GM19467 (cell line): Measurements from ENCODE around the gene MUC5AC.

Source experiments
- ATAC-seq: cut with Tn5 transposase; IDR thresholded peaks from one replicate; pipeline ENCODE4 v1.9.1; 2021; ENCODE audit warnings: mild to moderate bottlenecking, moderate library complexity; ENCODE audit not compliant: unreplicated experiment

The MUC5AC gene

GRCh38 chr11:1224111-1224490 lies 66.3 kb downstream of the MUC5AC start:
- no peak for ATAC-seq

- no peak for ATAC-seq
Observed at GRCh38 chr11:1224491-1225385, 67.0 kb downstream of the MUC5AC start.

GRCh38 chr11:1225386-1226225 lies 67.9 kb downstream of the MUC5AC start:
- no peak for ATAC-seq

DNA sequence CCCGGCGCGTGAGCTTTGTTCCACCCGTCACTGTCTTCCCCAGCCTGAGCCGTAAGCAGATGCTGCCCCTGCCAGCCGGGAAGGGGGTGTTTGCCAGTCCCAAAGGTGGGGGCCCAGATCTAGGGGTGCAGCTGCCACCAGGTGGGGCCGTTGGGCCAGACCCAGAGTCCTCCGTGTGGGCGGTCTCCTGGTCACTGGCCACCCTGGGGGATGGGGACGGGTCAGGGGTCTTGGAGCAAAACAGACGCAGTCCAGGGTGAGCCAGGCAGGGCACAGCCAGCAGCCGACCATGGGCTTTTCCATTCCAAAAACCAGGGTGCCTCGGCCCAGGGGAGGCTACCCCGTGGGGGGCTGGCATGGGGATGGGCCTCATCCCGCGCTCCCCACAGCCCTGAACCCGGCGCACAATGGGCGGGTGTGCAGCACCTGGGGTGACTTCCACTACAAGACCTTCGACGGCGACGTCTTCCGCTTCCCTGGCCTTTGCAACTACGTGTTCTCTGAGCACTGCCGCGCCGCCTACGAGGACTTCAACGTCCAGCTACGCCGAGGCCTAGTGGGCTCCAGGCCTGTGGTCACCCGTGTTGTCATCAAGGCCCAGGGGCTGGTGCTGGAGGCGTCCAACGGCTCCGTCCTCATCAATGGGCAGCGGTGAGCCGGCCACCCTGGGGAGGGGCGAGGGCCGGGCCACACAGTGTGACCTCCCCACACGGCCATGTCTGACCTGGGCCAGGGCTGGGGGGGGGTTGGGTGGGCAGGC lies 68.7 kb downstream of the MUC5AC start:
- ATAC-seq = no peak

GRCh38 chr11:1226986-1227550 lies 69.3 kb downstream of the MUC5AC start:
- no peak for ATAC-seq

GRCh38 chr11:1227551-1228100 lies 69.9 kb downstream of the MUC5AC start:
- no peak for ATAC-seq

DNA sequence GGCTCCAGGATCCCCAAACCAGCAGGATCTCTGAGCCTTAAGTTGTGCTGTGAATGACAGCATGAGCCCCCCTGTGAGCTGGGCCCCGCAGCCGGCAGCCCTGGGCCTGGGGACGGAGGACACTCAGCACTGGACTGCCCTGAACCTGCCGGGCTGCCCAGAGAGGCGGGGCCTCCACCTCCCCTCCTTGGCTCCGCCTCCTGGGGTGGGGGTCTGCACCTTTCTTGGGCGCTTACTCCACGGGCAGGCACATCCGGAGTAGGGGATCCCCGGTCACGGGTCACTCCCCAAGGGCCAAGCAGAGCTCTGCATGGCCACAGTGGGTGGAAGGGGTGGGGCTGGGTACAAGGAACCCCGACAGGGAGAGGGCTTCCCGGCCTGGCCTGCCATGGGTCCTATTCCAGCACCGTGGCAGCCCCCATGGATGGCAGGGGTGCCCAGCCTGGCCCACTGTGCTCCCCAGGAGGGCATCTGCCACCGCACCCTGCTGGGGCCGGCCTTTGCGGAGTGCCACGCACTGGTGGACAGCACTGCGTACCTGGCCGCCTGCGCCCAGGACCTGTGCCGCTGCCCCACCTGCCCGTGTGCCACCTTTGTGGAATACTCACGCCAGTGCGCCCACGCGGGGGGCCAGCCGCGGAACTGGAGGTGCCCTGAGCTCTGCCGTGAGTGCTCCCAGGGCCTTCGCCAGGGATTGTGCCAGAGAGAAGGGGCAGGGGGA lies 70.5 kb downstream of the MUC5AC start:
- ATAC-seq = no peak

GRCh38 chr11:1228921-1229451 lies 71.2 kb downstream of the MUC5AC start:
- no peak for ATAC-seq

DNA sequence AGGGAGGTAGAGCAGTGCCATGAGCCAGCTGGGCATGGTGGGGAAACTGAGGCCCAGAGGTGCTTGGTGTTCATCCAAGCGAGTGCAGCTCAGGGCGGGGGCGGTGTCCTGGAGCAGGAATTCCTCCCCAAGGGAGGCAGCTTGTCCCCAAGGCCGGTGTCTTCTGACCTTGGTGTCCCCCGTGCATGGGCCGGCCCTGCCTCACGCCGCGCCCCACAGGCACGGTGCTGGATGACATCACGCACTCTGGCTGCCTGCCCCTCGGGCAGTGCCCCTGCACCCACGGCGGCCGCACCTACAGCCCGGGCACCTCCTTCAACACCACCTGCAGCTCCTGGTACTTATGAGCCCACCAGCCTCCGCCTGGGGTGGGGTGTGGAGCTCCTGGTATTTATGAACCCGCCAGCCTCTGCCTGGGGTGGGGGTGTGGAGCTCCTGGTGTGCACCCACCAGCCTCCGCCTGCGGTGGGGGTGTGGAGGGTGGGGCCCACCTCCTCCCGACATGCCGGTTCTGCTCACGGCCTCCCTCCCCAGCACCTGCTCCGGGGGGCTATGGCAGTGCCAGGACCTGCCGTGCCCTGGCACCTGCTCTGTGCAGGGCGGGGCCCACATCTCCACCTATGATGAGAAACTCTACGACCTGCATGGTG lies 71.8 kb downstream of the MUC5AC start:
- no peak for ATAC-seq

- ATAC-seq = no peak
Observed at GRCh38 chr11:1230121-1230455, 72.3 kb downstream of the MUC5AC start.

DNA sequence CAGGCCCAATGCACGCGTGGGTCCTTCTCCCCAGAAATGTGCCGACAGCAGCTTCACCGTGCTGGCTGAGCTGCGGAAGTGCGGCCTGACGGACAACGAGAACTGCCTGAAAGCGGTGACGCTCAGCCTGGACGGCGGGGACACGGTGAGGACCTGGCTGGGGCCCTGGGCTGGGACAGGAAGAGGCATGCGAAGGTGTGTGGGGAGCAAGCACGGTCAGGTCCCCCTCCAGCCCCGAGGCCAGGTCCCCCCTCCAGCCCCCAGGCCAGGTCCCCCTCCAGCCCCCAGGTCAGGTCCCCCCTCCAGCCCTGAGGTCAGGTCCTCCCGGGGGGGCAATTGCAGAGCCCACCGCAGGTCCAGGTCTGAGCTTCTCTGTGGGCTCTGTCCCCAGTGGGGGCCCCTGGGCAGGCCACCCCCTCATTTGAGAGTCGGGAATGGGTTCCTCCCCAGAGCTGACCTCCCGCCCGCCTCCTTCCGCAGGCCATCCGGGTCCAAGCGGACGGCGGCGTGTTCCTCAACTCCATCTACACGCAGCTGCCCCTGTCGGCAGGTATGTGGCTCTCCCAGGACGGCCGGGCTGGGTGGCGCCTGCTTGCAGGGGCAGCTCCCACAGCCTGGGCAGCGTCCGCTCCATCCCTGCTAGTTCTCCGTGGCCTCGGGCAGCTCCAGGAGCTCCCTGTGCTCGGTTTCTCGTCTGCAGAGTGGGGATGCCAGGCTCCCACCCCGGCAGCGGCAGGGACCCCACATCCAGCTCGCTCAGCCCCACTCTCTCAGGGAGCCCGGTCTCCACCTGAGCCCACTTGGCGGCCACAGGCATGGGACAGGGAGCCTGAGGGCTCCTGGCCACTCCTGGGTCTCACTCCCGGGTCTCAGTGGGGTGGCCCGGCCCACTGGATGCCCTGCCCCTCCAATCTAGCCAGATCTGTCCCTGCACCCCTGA lies 73.0 kb downstream of the MUC5AC start:
- no peak for ATAC-seq

- ATAC-seq = no peak
Observed at GRCh38 chr11:1231396-1232020, 73.8 kb downstream of the MUC5AC start.

GRCh38 chr11:1232021-1232882 lies 74.5 kb downstream of the MUC5AC start:
- no peak for ATAC-seq

DNA sequence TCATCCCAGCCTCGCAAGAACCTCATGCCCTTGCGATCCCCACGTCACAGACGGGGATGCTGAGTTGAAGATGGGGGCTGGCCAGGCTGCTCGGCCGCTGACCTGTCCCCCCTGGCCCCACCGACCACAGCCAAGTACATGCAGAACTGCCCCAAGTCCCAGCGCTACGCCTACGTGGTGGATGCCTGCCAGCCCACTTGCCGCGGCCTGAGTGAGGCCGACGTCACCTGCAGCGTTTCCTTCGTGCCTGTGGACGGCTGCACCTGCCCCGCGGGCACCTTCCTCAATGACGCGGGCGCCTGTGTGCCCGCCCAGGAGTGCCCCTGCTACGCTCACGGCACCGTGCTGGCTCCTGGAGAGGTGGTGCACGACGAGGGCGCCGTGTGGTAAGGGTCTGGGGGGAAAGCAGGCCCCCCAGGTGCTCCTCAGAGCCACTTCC lies 75.1 kb downstream of the MUC5AC start:
- no peak for ATAC-seq

- no peak for ATAC-seq
Observed at GRCh38 chr11:1233351-1234053, 75.7 kb downstream of the MUC5AC start.

DNA sequence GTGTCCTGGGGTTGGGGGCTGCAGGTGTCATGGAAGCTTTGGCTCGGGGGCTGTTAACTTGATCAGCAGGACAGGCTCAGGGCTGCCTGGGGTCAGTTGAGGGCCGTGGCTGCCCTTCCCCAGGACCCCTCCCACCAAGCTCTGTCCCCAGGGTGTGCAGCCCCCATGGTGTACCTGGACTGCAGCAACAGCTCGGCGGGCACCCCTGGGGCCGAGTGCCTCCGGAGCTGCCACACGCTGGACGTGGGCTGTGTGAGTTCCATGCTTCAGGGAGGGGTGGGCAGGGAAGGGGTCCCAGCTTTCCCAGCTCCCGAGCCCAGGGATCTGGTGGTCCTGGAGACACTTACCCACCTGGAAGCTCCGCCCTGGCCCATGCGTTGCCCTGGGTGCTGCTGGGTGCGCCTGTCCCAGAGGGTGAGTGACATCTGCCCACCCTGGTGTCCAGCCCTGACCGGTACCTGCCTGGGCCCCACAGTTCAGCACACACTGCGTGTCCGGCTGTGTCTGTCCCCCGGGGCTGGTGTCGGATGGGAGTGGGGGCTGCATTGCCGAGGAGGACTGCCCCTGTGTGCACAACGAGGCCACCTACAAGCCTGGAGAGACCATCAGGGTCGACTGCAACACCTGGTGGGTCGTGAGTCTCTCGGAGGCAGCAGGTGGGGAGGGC lies 76.4 kb downstream of the MUC5AC start:
- ATAC-seq = no peak
